OCI-M2 (cell line): ENCODE data around the gene FBLN5.

ENCODE experiments used
- DNase-seq: peaks from one replicate; lab custom pipeline; 2025; ENCODE audit not compliant: unreplicated experiment; lab: John Stamatoyannopoulos, UW

FBLN5 gene

GRCh38 chr14:91834571-91834970, 112.9 kb downstream of the FBLN5 start:
- DNase-seq: no peak

- no peak for DNase-seq
Observed at GRCh38 chr14:91831337-91831736, 116.2 kb downstream of the FBLN5 start.

GRCh38 chr14:91830777-91831176, 116.7 kb downstream of the FBLN5 start:
- DNase-seq: no peak

GRCh38 chr14:91829511-91829910, 118.0 kb downstream of the FBLN5 start:
- no peak for DNase-seq

- no peak for DNase-seq
Observed at GRCh38 chr14:91827746-91828145, 119.7 kb downstream of the FBLN5 start.
